HepG2 (cell line): Measurements from ENCODE around the gene TNP2. TPM values are rescaled to one million over a fixed set of nuclear protein-coding genes. Genes with fewer than 3 reads are reported as not detected.

ENCODE experiments used
- DNMT1 ChIP-seq: sonication (generic); formaldehyde crosslinking; IDR thresholded peaks from 2 replicates; pipeline ENCODE4 v1.5.1; 2020; ENCODE audit warnings: mild to moderate bottlenecking, missing genetic modification reagents
- MLLT10 ChIP-seq: sonication (generic); formaldehyde crosslinking; IDR thresholded peaks from 2 replicates; pipeline ENCODE4 v1.4.0; 2020; ENCODE audit warnings: missing genetic modification reagents
- MZF1 ChIP-seq: sonication (generic); formaldehyde crosslinking; IDR thresholded peaks from 2 replicates; pipeline ENCODE4 v1.8.1; 2023; ENCODE audit warnings: mild to moderate bottlenecking, missing genetic modification reagents, borderline replicate concordance
- PAX8 ChIP-seq: sonication (generic); formaldehyde crosslinking; IDR thresholded peaks from 2 replicates; pipeline ENCODE4 v1.8.0; 2022; ENCODE audit warnings: mild to moderate bottlenecking, missing genetic modification reagents, borderline replicate concordance
- PHF20 ChIP-seq: sonication (generic); formaldehyde crosslinking; IDR thresholded peaks from 2 replicates; pipeline ENCODE4 v1.5.0; 2020; ENCODE audit warnings: mild to moderate bottlenecking, missing genetic modification reagents
- RBAK ChIP-seq: sonication (generic); formaldehyde crosslinking; IDR thresholded peaks from 2 replicates; pipeline ENCODE4 v1.5.1; 2020; ENCODE audit warnings: mild to moderate bottlenecking, missing genetic modification reagents
- STAG1 ChIP-seq: sonication (generic); formaldehyde crosslinking; IDR thresholded peaks from 2 replicates; pipeline ENCODE4 v1.4.0; 2020; ENCODE audit warnings: missing genetic modification reagents
- ZBTB38 ChIP-seq: sonication (generic); formaldehyde crosslinking; IDR thresholded peaks from 2 replicates; pipeline ENCODE4 v1.5.1; 2020; ENCODE audit warnings: mild to moderate bottlenecking, missing genetic modification reagents
- ZNF3 ChIP-seq: IDR thresholded peaks from 2 replicates; pipeline ENCODE4 v1.7.0; 2017; ENCODE audit warnings: inconsistent platforms
- ZNF333 ChIP-seq: sonication (generic); formaldehyde crosslinking; IDR thresholded peaks from 2 replicates; pipeline ENCODE4 v1.4.0; 2020; ENCODE audit warnings: mild to moderate bottlenecking, missing genetic modification reagents, borderline replicate concordance
- ZNF446 ChIP-seq: sonication (generic); formaldehyde crosslinking; IDR thresholded peaks from 2 replicates; pipeline ENCODE4 v1.5.0; 2020; ENCODE audit warnings: mild to moderate bottlenecking, missing genetic modification reagents
- ZNF660 ChIP-seq: sonication (generic); formaldehyde crosslinking; IDR thresholded peaks from 2 replicates; pipeline ENCODE4 v1.5.1; 2020; ENCODE audit warnings: mild to moderate bottlenecking, low read depth, missing genetic modification reagents, borderline replicate concordance
- ZNF768 ChIP-seq: sonication (generic); formaldehyde crosslinking; IDR thresholded peaks from 2 replicates; pipeline ENCODE4 v1.4.0; 2020; ENCODE audit warnings: missing genetic modification reagents
- ZNF777 ChIP-seq: sonication (generic); formaldehyde crosslinking; IDR thresholded peaks from 2 replicates; pipeline ENCODE4 v1.4.0; 2020; ENCODE audit warnings: missing genetic modification reagents
- ZSCAN25 ChIP-seq: sonication (generic); formaldehyde crosslinking; IDR thresholded peaks from 2 replicates; pipeline ENCODE4 v1.8.0; 2022; ENCODE audit warnings: mild to moderate bottlenecking, missing genetic modification reagents
- polyA plus RNA-seq, 8 experiments: library from polyadenylated mRNA; depleted of rRNA in 3 of 8; stranded (reverse) in 7 of 8; unstranded in 1 of 8; fragments of >200 nt; fragmentation: Illumina TruSeq in 4 of 8; extraction: Trizol in 4 of 8; gene quantifications; 2 replicates each; pipeline versions ENCODE4 v1.2.1 to v1.2.3, GENCODE V29; 2011 to 2016; ENCODE audit warnings: low read depth in 4 of 8, missing spikeins in 1 of 8, mixed read lengths in 1 of 8; ENCODE audit not compliant: insufficient read depth in 1 of 8
- total RNA-seq, 5 experiments: library from RNA; depleted of rRNA; stranded (reverse); fragments of >200 nt; fragmentation: Illumina TruSeq; extraction: Trizol; gene quantifications; 2 replicates each; pipeline ENCODE4 v1.2.3, GENCODE V29; 2016; ENCODE audit warnings: low read depth in 1 of 5
- TF ChIP-seq, protein P1 (sequence below): sonication (generic); formaldehyde crosslinking; IDR thresholded peaks from 2 replicates; pipeline ENCODE4 v1.5.1; 2020; ENCODE audit warnings: mild to moderate bottlenecking, moderate library complexity, missing genetic modification reagents
- TF ChIP-seq, protein P2 (sequence below): sonication (generic); formaldehyde crosslinking; IDR thresholded peaks from 2 replicates; pipeline ENCODE4 v1.5.1; 2020; ENCODE audit warnings: mild to moderate bottlenecking, missing genetic modification reagents, borderline replicate concordance
- TF ChIP-seq, protein P3 (sequence below): sonication (generic); formaldehyde crosslinking; IDR thresholded peaks from 2 replicates; pipeline ENCODE4 v1.5.1; 2020; ENCODE audit warnings: missing genetic modification reagents, mild to moderate bottlenecking, borderline replicate concordance
- TF ChIP-seq, protein P4 (sequence below): sonication (generic); formaldehyde crosslinking; IDR thresholded peaks from 2 replicates; pipeline ENCODE4 v1.4.0; 2020; ENCODE audit warnings: missing genetic modification reagents, borderline replicate concordance

TNP2 gene
- total and polyA plus RNA-seq, 2 of the 13 experiments (the other 11 are each of a cell fraction or from before 2014, with no cell fraction given), result not detected

DNA sequence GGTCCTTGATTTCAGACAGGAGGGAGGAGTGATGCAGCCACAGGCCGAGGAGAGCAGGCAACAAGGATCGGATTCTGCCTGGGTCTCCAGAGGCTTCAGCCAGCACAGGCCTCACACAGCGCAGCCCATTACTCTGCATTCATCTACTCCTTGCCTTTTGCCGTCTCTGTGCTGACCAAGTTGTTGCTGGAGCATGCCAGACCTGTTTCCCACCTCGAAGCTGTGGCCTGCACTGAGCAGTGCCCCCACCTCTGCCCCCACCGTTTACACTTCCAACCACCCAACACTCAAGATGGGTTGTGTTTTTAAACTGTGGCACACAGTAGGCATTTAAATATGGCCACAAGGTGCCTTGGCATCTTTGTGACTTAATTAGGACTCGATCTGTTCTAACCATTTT, 5.8 kb upstream of the TNP2 start (continued):
- TF ChIP-seq, protein P1, sequence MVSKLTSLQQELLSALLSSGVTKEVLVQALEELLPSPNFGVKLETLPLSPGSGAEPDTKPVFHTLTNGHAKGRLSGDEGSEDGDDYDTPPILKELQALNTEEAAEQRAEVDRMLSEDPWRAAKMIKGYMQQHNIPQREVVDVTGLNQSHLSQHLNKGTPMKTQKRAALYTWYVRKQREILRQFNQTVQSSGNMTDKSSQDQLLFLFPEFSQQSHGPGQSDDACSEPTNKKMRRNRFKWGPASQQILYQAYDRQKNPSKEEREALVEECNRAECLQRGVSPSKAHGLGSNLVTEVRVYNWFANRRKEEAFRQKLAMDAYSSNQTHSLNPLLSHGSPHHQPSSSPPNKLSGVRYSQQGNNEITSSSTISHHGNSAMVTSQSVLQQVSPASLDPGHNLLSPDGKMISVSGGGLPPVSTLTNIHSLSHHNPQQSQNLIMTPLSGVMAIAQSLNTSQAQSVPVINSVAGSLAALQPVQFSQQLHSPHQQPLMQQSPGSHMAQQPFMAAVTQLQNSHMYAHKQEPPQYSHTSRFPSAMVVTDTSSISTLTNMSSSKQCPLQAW (CRISPR knock-in tag), result no peak
- TF ChIP-seq, protein P2, sequence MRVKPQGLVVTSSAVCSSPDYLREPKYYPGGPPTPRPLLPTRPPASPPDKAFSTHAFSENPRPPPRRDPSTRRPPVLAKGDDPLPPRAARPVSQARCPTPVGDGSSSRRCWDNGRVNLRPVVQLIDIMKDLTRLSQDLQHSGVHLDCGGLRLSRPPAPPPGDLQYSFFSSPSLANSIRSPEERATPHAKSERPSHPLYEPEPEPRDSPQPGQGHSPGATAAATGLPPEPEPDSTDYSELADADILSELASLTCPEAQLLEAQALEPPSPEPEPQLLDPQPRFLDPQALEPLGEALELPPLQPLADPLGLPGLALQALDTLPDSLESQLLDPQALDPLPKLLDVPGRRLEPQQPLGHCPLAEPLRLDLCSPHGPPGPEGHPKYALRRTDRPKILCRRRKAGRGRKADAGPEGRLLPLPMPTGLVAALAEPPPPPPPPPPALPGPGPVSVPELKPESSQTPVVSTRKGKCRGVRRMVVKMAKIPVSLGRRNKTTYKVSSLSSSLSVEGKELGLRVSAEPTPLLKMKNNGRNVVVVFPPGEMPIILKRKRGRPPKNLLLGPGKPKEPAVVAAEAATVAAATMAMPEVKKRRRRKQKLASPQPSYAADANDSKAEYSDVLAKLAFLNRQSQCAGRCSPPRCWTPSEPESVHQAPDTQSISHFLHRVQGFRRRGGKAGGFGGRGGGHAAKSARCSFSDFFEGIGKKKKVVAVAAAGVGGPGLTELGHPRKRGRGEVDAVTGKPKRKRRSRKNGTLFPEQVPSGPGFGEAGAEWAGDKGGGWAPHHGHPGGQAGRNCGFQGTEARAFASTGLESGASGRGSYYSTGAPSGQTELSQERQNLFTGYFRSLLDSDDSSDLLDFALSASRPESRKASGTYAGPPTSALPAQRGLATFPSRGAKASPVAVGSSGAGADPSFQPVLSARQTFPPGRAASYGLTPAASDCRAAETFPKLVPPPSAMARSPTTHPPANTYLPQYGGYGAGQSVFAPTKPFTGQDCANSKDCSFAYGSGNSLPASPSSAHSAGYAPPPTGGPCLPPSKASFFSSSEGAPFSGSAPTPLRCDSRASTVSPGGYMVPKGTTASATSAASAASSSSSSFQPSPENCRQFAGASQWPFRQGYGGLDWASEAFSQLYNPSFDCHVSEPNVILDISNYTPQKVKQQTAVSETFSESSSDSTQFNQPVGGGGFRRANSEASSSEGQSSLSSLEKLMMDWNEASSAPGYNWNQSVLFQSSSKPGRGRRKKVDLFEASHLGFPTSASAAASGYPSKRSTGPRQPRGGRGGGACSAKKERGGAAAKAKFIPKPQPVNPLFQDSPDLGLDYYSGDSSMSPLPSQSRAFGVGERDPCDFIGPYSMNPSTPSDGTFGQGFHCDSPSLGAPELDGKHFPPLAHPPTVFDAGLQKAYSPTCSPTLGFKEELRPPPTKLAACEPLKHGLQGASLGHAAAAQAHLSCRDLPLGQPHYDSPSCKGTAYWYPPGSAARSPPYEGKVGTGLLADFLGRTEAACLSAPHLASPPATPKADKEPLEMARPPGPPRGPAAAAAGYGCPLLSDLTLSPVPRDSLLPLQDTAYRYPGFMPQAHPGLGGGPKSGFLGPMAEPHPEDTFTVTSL (CRISPR knock-in tag), result no peak
- TF ChIP-seq, protein P3, sequence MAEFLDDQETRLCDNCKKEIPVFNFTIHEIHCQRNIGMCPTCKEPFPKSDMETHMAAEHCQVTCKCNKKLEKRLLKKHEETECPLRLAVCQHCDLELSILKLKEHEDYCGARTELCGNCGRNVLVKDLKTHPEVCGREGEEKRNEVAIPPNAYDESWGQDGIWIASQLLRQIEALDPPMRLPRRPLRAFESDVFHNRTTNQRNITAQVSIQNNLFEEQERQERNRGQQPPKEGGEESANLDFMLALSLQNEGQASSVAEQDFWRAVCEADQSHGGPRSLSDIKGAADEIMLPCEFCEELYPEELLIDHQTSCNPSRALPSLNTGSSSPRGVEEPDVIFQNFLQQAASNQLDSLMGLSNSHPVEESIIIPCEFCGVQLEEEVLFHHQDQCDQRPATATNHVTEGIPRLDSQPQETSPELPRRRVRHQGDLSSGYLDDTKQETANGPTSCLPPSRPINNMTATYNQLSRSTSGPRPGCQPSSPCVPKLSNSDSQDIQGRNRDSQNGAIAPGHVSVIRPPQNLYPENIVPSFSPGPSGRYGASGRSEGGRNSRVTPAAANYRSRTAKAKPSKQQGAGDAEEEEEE (CRISPR knock-in tag), result no peak
- TF ChIP-seq RBAK (CRISPR knock-in tag) (peak; percentile 13; the same call in 1 of the 2 replicates), ZNF446 (no peak), ZNF333 (CRISPR knock-in tag) (no peak), MZF1 (no peak), ZNF777 (no peak), ZNF660 (CRISPR knock-in tag) (no peak), ZSCAN25 (CRISPR knock-in tag) (no peak), ZNF3 (CRISPR knock-in tag) (no peak), MLLT10 (no peak), DNMT1 (no peak), ZBTB38 (CRISPR knock-in tag) (no peak), PHF20 (CRISPR knock-in tag) (no peak), STAG1 (no peak), PAX8 (no peak), ZNF768 (CRISPR knock-in tag) (peak; percentile 53; the same call in 1 of the 2 replicates)
- TF ChIP-seq, protein P4, sequence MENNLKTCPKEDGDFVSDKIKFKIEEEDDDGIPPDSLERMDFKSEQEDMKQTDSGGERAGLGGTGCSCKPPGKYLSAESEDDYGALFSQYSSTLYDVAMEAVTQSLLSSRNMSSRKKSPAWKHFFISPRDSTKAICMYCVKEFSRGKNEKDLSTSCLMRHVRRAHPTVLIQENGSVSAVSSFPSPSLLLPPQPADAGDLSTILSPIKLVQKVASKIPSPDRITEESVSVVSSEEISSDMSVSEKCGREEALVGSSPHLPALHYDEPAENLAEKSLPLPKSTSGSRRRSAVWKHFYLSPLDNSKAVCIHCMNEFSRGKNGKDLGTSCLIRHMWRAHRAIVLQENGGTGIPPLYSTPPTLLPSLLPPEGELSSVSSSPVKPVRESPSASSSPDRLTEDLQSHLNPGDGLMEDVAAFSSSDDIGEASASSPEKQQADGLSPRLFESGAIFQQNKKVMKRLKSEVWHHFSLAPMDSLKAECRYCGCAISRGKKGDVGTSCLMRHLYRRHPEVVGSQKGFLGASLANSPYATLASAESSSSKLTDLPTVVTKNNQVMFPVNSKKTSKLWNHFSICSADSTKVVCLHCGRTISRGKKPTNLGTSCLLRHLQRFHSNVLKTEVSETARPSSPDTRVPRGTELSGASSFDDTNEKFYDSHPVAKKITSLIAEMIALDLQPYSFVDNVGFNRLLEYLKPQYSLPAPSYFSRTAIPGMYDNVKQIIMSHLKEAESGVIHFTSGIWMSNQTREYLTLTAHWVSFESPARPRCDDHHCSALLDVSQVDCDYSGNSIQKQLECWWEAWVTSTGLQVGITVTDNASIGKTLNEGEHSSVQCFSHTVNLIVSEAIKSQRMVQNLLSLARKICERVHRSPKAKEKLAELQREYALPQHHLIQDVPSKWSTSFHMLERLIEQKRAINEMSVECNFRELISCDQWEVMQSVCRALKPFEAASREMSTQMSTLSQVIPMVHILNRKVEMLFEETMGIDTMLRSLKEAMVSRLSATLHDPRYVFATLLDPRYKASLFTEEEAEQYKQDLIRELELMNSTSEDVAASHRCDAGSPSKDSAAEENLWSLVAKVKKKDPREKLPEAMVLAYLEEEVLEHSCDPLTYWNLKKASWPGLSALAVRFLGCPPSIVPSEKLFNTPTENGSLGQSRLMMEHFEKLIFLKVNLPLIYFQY, result no peak
